NCI-H1930 (cell line): ENCODE data around the gene INPP5D.

Source experiments
- DNase-seq, 2 experiments: peaks; one replicate each; lab custom pipeline; 2025; lab: John Stamatoyannopoulos, UW

The INPP5D gene

GRCh38 chr2:233209533-233210171 lies 149.5 kb downstream of the INPP5D start:
- DNase-seq = no peak

- DNase-seq = no peak
Measured at GRCh38 chr2:233210281-233210680, 150.1 kb downstream of the INPP5D start.

GRCh38 chr2:233210843-233211547 lies 150.9 kb downstream of the INPP5D start:
- DNase-seq = no peak

GRCh38 chr2:233211548-233211895 lies 151.4 kb downstream of the INPP5D start:
- no peak for DNase-seq

GRCh38 chr2:233213011-233213410 lies 152.9 kb downstream of the INPP5D start:
- no peak for DNase-seq

- no peak for DNase-seq
Measured at GRCh38 chr2:233213975-233214374, 153.8 kb downstream of the INPP5D start.

GRCh38 chr2:233217892-233218377 lies 157.8 kb downstream of the INPP5D start:
- DNase-seq = no peak

GRCh38 chr2:233218836-233219235 lies 158.7 kb downstream of the INPP5D start:
- DNase-seq = no peak

GRCh38 chr2:233219848-233220247 lies 159.7 kb downstream of the INPP5D start:
- DNase-seq = no peak

- DNase-seq = no peak
Measured at GRCh38 chr2:233221378-233222063, 161.4 kb downstream of the INPP5D start.

GRCh38 chr2:233223059-233223894 lies 163.1 kb downstream of the INPP5D start:
- DNase-seq = no peak

GRCh38 chr2:233225230-233226068 lies 165.3 kb downstream of the INPP5D start:
- DNase-seq = no peak

GRCh38 chr2:233226511-233227031 lies 166.4 kb downstream of the INPP5D start:
- no peak for DNase-seq

- DNase-seq = no peak
Measured at GRCh38 chr2:233227346-233227978, 167.3 kb downstream of the INPP5D start.

- no peak for DNase-seq
Measured at GRCh38 chr2:233228376-233228775, 168.2 kb downstream of the INPP5D start.

- no peak for DNase-seq
Measured at GRCh38 chr2:233233618-233234230, 173.6 kb downstream of the INPP5D start.

- no peak for DNase-seq
Measured at GRCh38 chr2:233234264-233234663, 174.1 kb downstream of the INPP5D start.

- no peak for DNase-seq
Measured at GRCh38 chr2:233234996-233235395, 174.9 kb downstream of the INPP5D start.

- DNase-seq = no peak
Measured at GRCh38 chr2:233235977-233236376, 175.8 kb downstream of the INPP5D start.
